GM19238 (cell line): ENCODE data around the gene IGLL5.
"Not testable (repeated sequence)": the region's sequence is repeated elsewhere in the genome, so short reads cannot be mapped to it uniquely, and the experiment has no call there.

Experiments
- DNase-seq: peaks from one replicate; pipeline ENCODE4 v3.0.0; 2011; ENCODE audit warnings: low spot score; ENCODE audit not compliant: insufficient read length

IGLL5 gene

GRCh38 chr22:22914726-22915669 lies 27.4 kb downstream of the IGLL5 start:
- DNase-seq, result no peak

DNA sequence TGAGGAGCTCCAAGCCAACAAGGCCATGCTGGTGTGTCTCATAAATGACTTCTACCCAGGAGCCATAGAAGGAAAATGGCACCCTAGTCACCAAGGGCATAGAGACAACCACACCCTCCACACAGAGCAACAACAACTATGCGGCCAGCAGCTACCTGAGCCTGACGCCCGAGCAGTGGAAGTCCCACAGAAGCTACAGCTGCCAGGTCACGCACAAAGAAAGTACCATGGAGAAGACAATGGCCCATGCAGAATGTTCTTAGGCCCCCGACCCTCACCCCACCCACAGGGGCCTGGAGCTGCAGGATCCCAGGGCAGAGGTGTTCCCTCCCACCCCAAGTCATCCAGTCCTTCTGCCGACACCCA lies 28.0 kb downstream of the IGLL5 start:
- DNase-seq, result no peak

DNA sequence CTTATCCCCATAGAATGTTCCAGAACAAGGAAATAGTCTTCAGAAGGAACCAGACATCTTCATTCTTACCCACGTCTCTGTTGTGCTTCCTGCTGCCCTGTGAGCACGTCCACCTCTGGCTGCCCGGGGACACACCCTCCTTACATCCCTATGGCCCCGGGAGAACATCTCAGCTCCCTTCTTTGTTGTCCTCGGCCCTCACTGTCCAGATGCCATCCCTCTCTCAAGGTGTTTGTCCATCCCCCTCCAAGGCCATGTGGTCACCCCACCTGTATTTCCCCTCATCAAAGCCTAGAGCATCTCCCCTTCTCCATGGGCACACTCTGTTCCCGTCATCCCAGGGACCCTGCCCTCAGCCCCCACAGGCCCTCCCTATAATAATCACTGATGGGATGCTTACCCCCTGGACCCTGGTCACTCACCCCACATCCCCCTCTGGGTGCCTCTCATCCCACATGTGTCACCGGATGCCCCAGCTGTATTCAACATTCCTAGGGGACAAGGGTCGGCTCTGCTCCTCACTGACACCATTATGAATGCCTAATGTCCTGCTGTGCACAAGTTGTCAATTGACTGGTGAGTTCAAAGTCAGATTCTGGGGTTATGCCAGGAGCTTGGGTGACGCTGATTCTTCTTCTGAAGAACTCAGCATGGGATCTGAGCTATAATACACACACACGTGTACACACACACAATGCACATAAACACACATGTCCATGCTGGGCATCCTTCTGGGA lies 28.8 kb downstream of the IGLL5 start:
- DNase-seq, result no peak

DNA sequence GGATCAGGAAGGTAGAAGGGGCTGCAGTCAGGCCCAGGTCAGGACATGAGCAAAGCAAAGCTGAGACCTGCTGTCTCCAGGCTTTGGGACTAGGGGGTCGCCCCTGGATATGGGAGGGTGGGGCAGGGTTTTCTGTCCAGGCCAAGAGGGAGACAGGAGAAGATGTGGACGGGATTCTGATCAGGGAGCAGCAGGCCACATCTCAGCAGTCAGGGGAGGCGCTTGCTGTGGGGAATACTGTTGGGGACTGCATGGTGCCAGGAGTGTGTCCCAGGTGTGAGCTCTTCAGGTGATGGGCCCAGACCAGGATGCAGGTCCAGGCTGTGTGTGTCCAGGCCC lies 29.3 kb downstream of the IGLL5 start:
- DNase-seq, result no peak

DNA sequence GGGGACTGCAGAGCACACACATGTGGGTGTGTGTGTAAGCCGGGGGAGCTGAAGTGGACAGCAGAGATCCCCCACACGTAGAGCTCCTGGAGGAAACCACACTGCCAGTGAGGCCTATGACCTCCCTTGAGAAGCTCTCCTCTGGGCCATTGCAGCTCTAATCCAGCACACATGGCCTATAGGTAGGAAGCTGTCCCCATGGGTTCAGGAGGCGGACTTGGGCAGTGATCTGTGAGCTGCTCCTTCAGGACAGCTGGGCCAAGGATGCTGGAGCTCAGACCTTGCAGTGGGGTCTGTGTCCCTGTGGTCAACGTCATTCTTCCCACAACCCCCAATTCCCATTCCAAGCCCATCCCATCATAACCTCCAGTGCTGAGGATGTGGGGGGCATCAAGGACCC lies 29.8 kb downstream of the IGLL5 start:
- DNase-seq, result no peak

- DNase-seq, result no peak
Measured at GRCh38 chr22:22918297-22918965, 30.8 kb downstream of the IGLL5 start.

DNA sequence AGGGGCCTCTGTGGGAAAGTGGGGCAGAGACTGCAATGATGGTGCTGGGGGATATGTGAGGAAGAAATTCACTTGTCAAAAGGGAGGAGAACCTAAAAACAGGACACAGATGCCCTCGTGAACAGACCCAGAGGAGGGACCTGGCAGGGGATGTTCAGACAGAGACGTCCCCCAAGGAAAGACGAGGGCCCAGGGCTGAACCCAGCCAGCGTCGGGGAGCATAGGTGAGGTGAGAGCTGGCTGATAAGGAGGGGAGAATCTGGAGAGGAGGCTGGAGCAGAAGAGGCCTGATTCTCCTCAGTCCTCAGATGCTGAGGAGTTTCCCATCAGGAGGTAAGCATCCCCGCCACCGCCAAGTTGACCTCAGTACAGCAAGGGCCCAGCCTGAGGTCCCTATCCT lies 31.4 kb downstream of the IGLL5 start:
- no peak for DNase-seq

- DNase-seq, result no peak
Measured at GRCh38 chr22:22920104-22920654, 32.6 kb downstream of the IGLL5 start.

DNA sequence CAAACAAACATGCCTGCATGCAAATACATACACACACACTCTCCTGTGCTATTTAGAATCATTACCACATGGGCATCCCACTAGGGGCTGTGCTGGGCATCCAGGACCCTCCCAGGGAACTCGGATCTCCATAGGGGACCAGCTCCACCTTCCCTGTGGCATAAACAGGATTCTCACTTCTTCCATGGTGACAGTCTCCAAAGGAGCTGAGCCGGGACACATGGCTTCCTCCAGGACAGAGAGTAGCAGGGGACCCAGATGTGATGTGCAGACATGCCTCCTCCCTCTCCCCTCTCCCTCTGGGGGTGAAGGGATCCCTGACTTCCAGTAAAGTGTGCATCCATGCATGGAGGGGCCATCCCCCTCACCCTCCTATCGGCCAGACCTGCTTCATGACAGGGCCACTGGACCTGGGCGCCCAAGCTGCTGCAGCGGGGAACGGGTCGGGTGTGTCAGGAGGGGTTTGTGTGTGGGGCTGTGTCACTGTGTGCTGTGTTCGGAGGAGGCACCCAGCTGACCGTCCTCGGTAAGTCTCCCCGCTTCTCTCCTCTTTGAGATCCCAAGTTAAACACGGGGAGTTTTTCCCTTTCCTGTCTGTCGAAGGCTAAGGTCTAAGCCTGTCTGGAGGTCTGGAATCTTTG lies 33.4 kb downstream of the IGLL5 start:
- DNase-seq, result no peak

- DNase-seq, result no peak
Measured at GRCh38 chr22:22921575-22921974, 34.0 kb downstream of the IGLL5 start.

GRCh38 chr22:22922092-22922953 lies 34.7 kb downstream of the IGLL5 start:
- not testable (repeated sequence) for DNase-seq

- no peak for DNase-seq
Measured at GRCh38 chr22:22922954-22923319, 35.3 kb downstream of the IGLL5 start.

- DNase-seq, result no peak
Measured at GRCh38 chr22:22923379-22923778, 35.8 kb downstream of the IGLL5 start.

GRCh38 chr22:22923930-22924329 lies 36.3 kb downstream of the IGLL5 start:
- DNase-seq, result no peak

GRCh38 chr22:22924369-22925145 lies 36.9 kb downstream of the IGLL5 start:
- no peak for DNase-seq

GRCh38 chr22:22925146-22925804 lies 37.7 kb downstream of the IGLL5 start:
- DNase-seq, result no peak

GRCh38 chr22:22925805-22926369 lies 38.3 kb downstream of the IGLL5 start:
- no peak for DNase-seq

- DNase-seq, result no peak
Measured at GRCh38 chr22:22926370-22927195, 39.0 kb downstream of the IGLL5 start.
